H1 (cell line): ENCODE results near the gene SLC45A1.

ENCODE experiments used
- CREB1 ChIP-seq: IDR thresholded peaks from 2 replicates; pipeline ENCODE4 v1.6.1; 2012; ENCODE audit warnings: inconsistent platforms
- CTCF ChIP-seq, 3 experiments: IDR thresholded peaks; 1 replicate in 2 of 3; 2 replicates in 1 of 3; pipeline versions ENCODE4 v1.5.1 to v1.6.1; 2011; ENCODE audit warnings: low read length in 3 of 3, mild to moderate bottlenecking in 3 of 3, inconsistent platforms in 2 of 3, low read depth in 1 of 3, moderate library complexity in 1 of 3; ENCODE audit not compliant: insufficient read depth in 1 of 3; ENCODE audit errors: control extremely low read depth in 1 of 3
- HDAC2 ChIP-seq, 2 experiments: fragments of 300-600 bp in 1 of 2; sonication (generic) in 1 of 2; IDR thresholded peaks; 2 replicates each; pipeline ENCODE4 v1.6.1; 2011 to 2012; ENCODE audit warnings: low read depth in 2 of 2, low read length in 2 of 2, mild to moderate bottlenecking in 2 of 2, moderate library complexity in 2 of 2, borderline replicate concordance in 1 of 2, inconsistent platforms in 1 of 2
- MAX ChIP-seq: IDR thresholded peaks from 2 replicates; pipeline ENCODE4 v1.6.1; 2012; ENCODE audit warnings: inconsistent platforms
- POLR2A ChIP-seq, 2 experiments: IDR thresholded peaks; 1 replicate in 1 of 2; 2 replicates in 1 of 2; pipeline ENCODE4 v1.6.1; 2011; ENCODE audit warnings: low read depth in 2 of 2, low read length in 2 of 2, mild to moderate bottlenecking in 2 of 2; ENCODE audit errors: control extremely low read depth in 1 of 2
- RAD21 ChIP-seq, 2 experiments: IDR thresholded peaks in 1 of 2; conservative IDR thresholded peaks in 1 of 2; 2 replicates each; pipeline ENCODE4 v1.6.1; 2011; ENCODE audit warnings: low read depth in 2 of 2, low read length in 2 of 2, improper control_type of control experiment in 1 of 2, inconsistent platforms in 1 of 2, mild to moderate bottlenecking in 1 of 2, moderate library complexity in 1 of 2

GRCh38 chr1:8284127-8284526 is 33.8 kb upstream of the SLC45A1 start:
- no peak for TF ChIP-seq MAX
- TF ChIP-seq POLR2A (IDR thresholded peaks at IDR 0.05; ENCODE audit: control extremely low read depth in 1 of 2, low read depth in 2 of 2, low read length in 2 of 2) = no peak
- TF ChIP-seq HDAC2 (IDR thresholded peaks at IDR 0.05; ENCODE audit: borderline replicate concordance in 1 of 2, low read depth in 2 of 2, low read length in 2 of 2) = no peak
- no peak for TF ChIP-seq CTCF (IDR thresholded peaks at IDR 0.05; ENCODE audit: control extremely low read depth in 1 of 3, insufficient read depth in 1 of 3, low read depth in 1 of 3, low read length in 3 of 3)
- no peak for TF ChIP-seq RAD21 (IDR thresholded peaks at IDR 0.05 in 1 of 2, conservative IDR thresholded peaks at IDR 0.05 in 1 of 2; ENCODE audit: low read depth in 2 of 2, low read length in 2 of 2)
- TF ChIP-seq CREB1 = no peak
